HG03095 (cell line): ENCODE results near the gene TRANK1.
"Not testable (repeated sequence)": the region's sequence is repeated elsewhere in the genome, so short reads cannot be mapped to it uniquely, and the experiment has no call there.

Experiments used
- ATAC-seq: cut with Tn5 transposase; IDR thresholded peaks from one replicate; pipeline ENCODE4 v1.9.1; 2021; ENCODE audit warnings: moderate library complexity; ENCODE audit not compliant: unreplicated experiment

Gene TRANK1

GRCh38 chr3:36957862-36958686 lies 13.2 kb upstream of the TRANK1 start:
- no peak for ATAC-seq

- no peak for ATAC-seq
These were observed 12.2 kb upstream of the TRANK1 start for GRCh38 chr3:36957063-36957462.

GRCh38 chr3:36956155-36956554 lies 11.3 kb upstream of the TRANK1 start:
- no peak for ATAC-seq

- ATAC-seq, result no peak
These were observed 9.7 kb upstream of the TRANK1 start for GRCh38 chr3:36954452-36955134.

GRCh38 chr3:36947814-36948213 lies 3.0 kb upstream of the TRANK1 start:
- ATAC-seq, result not testable (repeated sequence)

- no peak for ATAC-seq
These were observed 603 bp upstream of the TRANK1 start for GRCh38 chr3:36945333-36945980.

- ATAC-seq, result peak; percentile 53
These were observed 728 bp downstream of the TRANK1 start for GRCh38 chr3:36944012-36944640.

- ATAC-seq, result no peak
These were observed 1.3 kb downstream of the TRANK1 start for GRCh38 chr3:36943601-36944000.

- ATAC-seq, result no peak
These were observed 2.1 kb downstream of the TRANK1 start for GRCh38 chr3:36942638-36943248.

GRCh38 chr3:36941658-36942057 lies 3.2 kb downstream of the TRANK1 start:
- no peak for ATAC-seq

GRCh38 chr3:36941162-36941561 lies 3.7 kb downstream of the TRANK1 start:
- no peak for ATAC-seq

GRCh38 chr3:36937492-36937891 lies 7.4 kb downstream of the TRANK1 start:
- ATAC-seq, result no peak

- ATAC-seq, result no peak
These were observed 11.1 kb downstream of the TRANK1 start for GRCh38 chr3:36933540-36934296.

- not testable (repeated sequence) for ATAC-seq
These were observed 13.4 kb downstream of the TRANK1 start for GRCh38 chr3:36931424-36931823.

GRCh38 chr3:36928220-36928619 lies 16.6 kb downstream of the TRANK1 start:
- ATAC-seq, result no peak

GRCh38 chr3:36926292-36926897 lies 18.5 kb downstream of the TRANK1 start:
- no peak for ATAC-seq

- ATAC-seq, result no peak
These were observed 19.9 kb downstream of the TRANK1 start for GRCh38 chr3:36924744-36925521.

- ATAC-seq, result no peak
These were observed 20.7 kb downstream of the TRANK1 start for GRCh38 chr3:36923981-36924743.
